Mesenchymal stem cell (in vitro differentiated cells and primary cell): ENCODE measurements around the gene ESYT2.

Experiments used
- DNase-seq: peaks from one replicate; pipeline ENCODE4 v3.0.0-alpha.2; 2013
- H2AFZ ChIP-seq: one replicate; pipeline ENCODE4 v1.6.1; 2013; ENCODE audit warnings: low read depth, mild to moderate bottlenecking, control low read depth, inconsistent platforms, low read length, moderate library complexity
- H2AK5ac ChIP-seq: 2 replicates; pipeline ENCODE4 v1.6.1; 2013; ENCODE audit warnings: low read length, moderate library complexity, mild to moderate bottlenecking, inconsistent platforms; ENCODE audit not compliant: severe bottlenecking
- H2BK120ac ChIP-seq: one replicate; pipeline ENCODE4 v1.6.1; 2013; ENCODE audit warnings: low read depth, mild to moderate bottlenecking, inconsistent platforms, low read length, moderate library complexity
- H2BK12ac ChIP-seq, 2 experiments: one replicate each; pipeline ENCODE4 v1.6.1; 2013; ENCODE audit warnings: inconsistent platforms in 2 of 2, low read length in 2 of 2, mild to moderate bottlenecking in 2 of 2, moderate library complexity in 2 of 2, control low read depth in 1 of 2
- H2BK15ac ChIP-seq: one replicate; pipeline ENCODE4 v1.6.1; 2013; ENCODE audit warnings: mild to moderate bottlenecking, low read depth, inconsistent platforms; ENCODE audit not compliant: poor library complexity, severe bottlenecking
- H2BK5ac ChIP-seq: 2 replicates; pipeline ENCODE4 v1.6.1; 2013; ENCODE audit warnings: low read depth, mild to moderate bottlenecking, low read length, control low read depth, inconsistent platforms; ENCODE audit not compliant: poor library complexity, severe bottlenecking
- H3K14ac ChIP-seq, 2 experiments: one replicate each; pipeline ENCODE4 v1.6.1; 2013; ENCODE audit warnings: inconsistent platforms in 2 of 2, low read length in 2 of 2, control low read depth in 1 of 2, mild to moderate bottlenecking in 1 of 2, moderate library complexity in 1 of 2
- H3K18ac ChIP-seq, 2 experiments: one replicate each; pipeline ENCODE4 v1.6.1; 2013; ENCODE audit warnings: inconsistent platforms in 2 of 2, low read length in 2 of 2, control low read depth in 1 of 2, low read depth in 1 of 2, mild to moderate bottlenecking in 1 of 2
- H3K23ac ChIP-seq, 2 experiments: one replicate each; pipeline ENCODE4 v1.6.1; 2013; ENCODE audit warnings: inconsistent platforms in 2 of 2, low read length in 2 of 2, mild to moderate bottlenecking in 2 of 2, moderate library complexity in 2 of 2, control low read depth in 1 of 2
- H3K27ac ChIP-seq: 2 replicates; pipeline ENCODE4 v1.5.1; 2013; ENCODE audit warnings: mild to moderate bottlenecking, moderate library complexity, low read length, control low read depth, inconsistent platforms; ENCODE audit not compliant: poor library complexity, severe bottlenecking
- H3K27me3 ChIP-seq, 2 experiments: 2 replicates each; pipeline versions ENCODE4 v1.6.1 to v1.7.0; 2013; ENCODE audit warnings: low read length in 2 of 2, mild to moderate bottlenecking in 2 of 2, moderate library complexity in 2 of 2, control low read depth in 1 of 2, inconsistent platforms in 1 of 2; ENCODE audit not compliant: control insufficient read depth in 1 of 2, insufficient read depth in 1 of 2
- H3K36me3 ChIP-seq, 2 experiments: 2 replicates each; pipeline versions ENCODE4 v1.6.1 to v1.7.0; 2013; ENCODE audit warnings: low read length in 2 of 2, control low read depth in 1 of 2, inconsistent platforms in 1 of 2, low read depth in 1 of 2, mild to moderate bottlenecking in 1 of 2; ENCODE audit not compliant: insufficient read depth in 2 of 2, control insufficient read depth in 1 of 2
- H3K4ac ChIP-seq, 2 experiments: one replicate each; pipeline ENCODE4 v1.6.1; 2013; ENCODE audit warnings: inconsistent platforms in 2 of 2, low read length in 2 of 2, mild to moderate bottlenecking in 2 of 2, moderate library complexity in 2 of 2, control low read depth in 1 of 2, low read depth in 1 of 2
- H3K4me1 ChIP-seq: 2 replicates; pipeline ENCODE4 v1.6.1; 2013; ENCODE audit warnings: low read depth, low read length, control low read depth; ENCODE audit not compliant: control insufficient read depth, insufficient read depth
- H3K4me2 ChIP-seq: 2 replicates; pipeline ENCODE4 v1.6.1; 2013; ENCODE audit warnings: low read length, mild to moderate bottlenecking, inconsistent platforms; ENCODE audit not compliant: poor library complexity, severe bottlenecking
- H3K4me3 ChIP-seq, 2 experiments: 2 replicates each; pipeline versions ENCODE4 v1.5.1 to v1.7.0; 2013; ENCODE audit warnings: low read length in 2 of 2, mild to moderate bottlenecking in 2 of 2, control low read depth in 1 of 2, low read depth in 1 of 2; ENCODE audit not compliant: insufficient read depth in 1 of 2
- H3K79me1 ChIP-seq: replicated peaks from 2 replicates; pipeline ENCODE4 v1.6.1; 2013; ENCODE audit warnings: mild to moderate bottlenecking, control low read depth, low read length, inconsistent platforms; ENCODE audit not compliant: poor library complexity, severe bottlenecking
- H3K9ac ChIP-seq: 2 replicates; pipeline ENCODE4 v1.7.0; 2013; ENCODE audit warnings: mild to moderate bottlenecking, low read length, moderate library complexity
- H3K9me3 ChIP-seq: 2 replicates; pipeline ENCODE4 v1.7.0; 2013; ENCODE audit warnings: mild to moderate bottlenecking, low read length; ENCODE audit not compliant: control insufficient read depth
- H4K8ac ChIP-seq: one replicate; pipeline ENCODE4 v1.6.1; 2013; ENCODE audit warnings: inconsistent platforms, mild to moderate bottlenecking, low read length, moderate library complexity
- H4K91ac ChIP-seq: one replicate; pipeline ENCODE4 v1.6.1; 2013; ENCODE audit warnings: mild to moderate bottlenecking, low read length, inconsistent platforms
- WGBS: methylation state at CpG from one replicate; pipeline ENCODE4 v1.1.7; 2013; ENCODE audit warnings: mixed read lengths; 5-methylcytosine and 5-hydroxymethylcytosine counted together

ESYT2 gene

DNA sequence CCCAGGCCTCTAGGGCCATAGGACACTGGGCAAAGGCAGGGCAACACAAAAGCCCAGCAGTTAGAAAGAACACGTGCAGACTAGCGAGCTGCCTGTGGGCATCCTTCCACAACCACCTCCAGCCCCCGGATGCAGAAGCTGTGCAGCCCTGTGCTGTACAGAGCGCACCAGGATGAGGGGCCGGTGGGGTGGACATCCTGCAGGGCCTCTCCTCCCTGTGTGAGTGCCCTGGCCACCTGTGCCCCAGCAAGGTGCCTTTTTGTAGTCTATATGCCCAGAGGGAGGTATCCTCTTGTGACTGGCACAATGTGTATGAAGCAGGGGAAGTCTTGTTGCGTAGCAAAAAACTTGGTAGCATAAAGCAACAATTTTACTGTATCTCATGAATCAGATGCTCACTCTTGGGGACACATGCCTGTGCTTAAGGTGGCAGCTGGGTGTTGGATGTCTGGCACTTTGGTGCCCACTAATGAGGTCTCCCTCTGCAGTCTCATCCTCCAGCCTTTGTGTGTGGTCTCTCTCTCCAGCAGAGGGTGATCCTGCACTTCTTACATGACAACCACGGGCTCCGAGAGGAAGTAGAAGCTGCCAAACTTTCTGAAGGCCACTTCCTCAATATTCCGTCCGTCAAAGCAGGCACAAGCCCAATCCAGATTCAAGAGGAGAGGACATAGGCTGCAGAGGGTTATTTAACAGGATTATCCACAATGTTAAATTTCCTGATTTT lies 133.4 kb downstream of the ESYT2 start:
- Histone ChIP-seq H3K79me1 (peaks cover 30% of the 10 kb centered on the region), H3K9ac (peak overlapping the region; percentile 62), H3K4me1 (no peaks in the 10 kb centered on the region), H3K27me3 (no peaks in the 10 kb centered on the region), H2BK120ac (no peak overlapping the region), H4K91ac (no peak overlapping the region), H3K4ac (no peak overlapping the region), H2BK15ac (no peak overlapping the region), H2AK5ac (no peak overlapping the region), H3K23ac (no peak overlapping the region), H3K4me2 (no peak overlapping the region), H3K4me3 (no peak overlapping the region), H3K27ac (no peak overlapping the region), H2BK12ac (peak overlapping the region in 1 of 2 experiments; percentile 54), H4K8ac (peak overlapping the region; percentile 8), H3K18ac (no peak overlapping the region), H2AFZ (no peak overlapping the region), H3K36me3 (peaks cover 0 to 5% of the 10 kb centered on the region in 2 experiments), H3K14ac (no peak overlapping the region), H3K9me3 (no peaks in the 10 kb centered on the region), H2BK5ac (no peak overlapping the region)
- over 99% methylated on average over 6 of the region's 10 CpGs for WGBS
- DNase-seq, result peak; percentile 84

GRCh38 chr7:158695056-158695455 lies 134.3 kb downstream of the ESYT2 start:
- no peak for DNase-seq
- no peak overlapping the region for H2BK15ac ChIP-seq
- no peak overlapping the region for H2AFZ ChIP-seq
- H3K27ac ChIP-seq, result no peak overlapping the region
- H2BK120ac ChIP-seq, result no peak overlapping the region
- H3K79me1 ChIP-seq, result peaks cover 28% of the 10 kb centered on the region
- H3K36me3 ChIP-seq, result peaks cover 4 to 5% of the 10 kb centered on the region in 2 experiments
- no peak overlapping the region for H3K4ac ChIP-seq
- no peak overlapping the region for H2AK5ac ChIP-seq
- H3K4me3 ChIP-seq, result no peak overlapping the region
- no peaks in the 10 kb centered on the region for H3K4me1 ChIP-seq
- no peak overlapping the region for H2BK12ac ChIP-seq
- no peak overlapping the region for H3K9ac ChIP-seq
- no peak overlapping the region for H2BK5ac ChIP-seq
- H3K18ac ChIP-seq, result no peak overlapping the region
- peak overlapping the region in 1 of 2 experiments; percentile 40 for H3K23ac ChIP-seq
- H3K4me2 ChIP-seq, result no peak overlapping the region
- H3K14ac ChIP-seq, result no peak overlapping the region
- WGBS, result 65% methylated on average over 3 of the region's 3 CpGs
- H3K9me3 ChIP-seq, result no peaks in the 10 kb centered on the region
- H3K27me3 ChIP-seq, result no peaks in the 10 kb centered on the region
- no peak overlapping the region for H4K91ac ChIP-seq
- no peak overlapping the region for H4K8ac ChIP-seq

- WGBS, result 97% methylated on average over 6 of the region's 6 CpGs
Observed at GRCh38 chr7:158694650-158695049, 134.7 kb downstream of the ESYT2 start.

GRCh38 chr7:158689488-158689887 lies 139.8 kb downstream of the ESYT2 start:
- Histone ChIP-seq H4K8ac (no peak overlapping the region), H3K23ac (no peak overlapping the region), H3K79me1 (peaks cover 12% of the 10 kb centered on the region), H3K27me3 (no peaks in the 10 kb centered on the region), H3K9me3 (no peaks in the 10 kb centered on the region), H3K14ac (no peak overlapping the region), H2AFZ (no peak overlapping the region), H3K4ac (no peak overlapping the region), H2BK12ac (no peak overlapping the region), H3K18ac (no peak overlapping the region), H3K9ac (no peak overlapping the region), H3K4me3 (no peak overlapping the region), H2BK5ac (no peak overlapping the region), H3K4me2 (no peak overlapping the region), H2AK5ac (no peak overlapping the region), H3K36me3 (peaks cover 3 to 33% of the 10 kb centered on the region in 2 experiments), H2BK120ac (no peak overlapping the region), H3K4me1 (peaks cover 8% of the 10 kb centered on the region), H4K91ac (no peak overlapping the region), H2BK15ac (no peak overlapping the region), H3K27ac (no peak overlapping the region)
- 100% methylated on average over 2 of the region's 2 CpGs for WGBS
- no peak for DNase-seq

More at GRCh38 chr7:158694650-158695049, 134.7 kb downstream of the ESYT2 start:
- peaks cover 5 to 6% of the 10 kb centered on the region in 2 experiments for H3K36me3 ChIP-seq
- no peak overlapping the region for H3K18ac ChIP-seq
- no peaks in the 10 kb centered on the region for H3K9me3 ChIP-seq
- H3K27me3 ChIP-seq, result no peaks in the 10 kb centered on the region
- no peaks in the 10 kb centered on the region for H3K4me1 ChIP-seq
- no peak overlapping the region for H3K9ac ChIP-seq
- H2BK12ac ChIP-seq, result no peak overlapping the region
- H3K14ac ChIP-seq, result no peak overlapping the region
- H3K79me1 ChIP-seq, result peaks cover 28% of the 10 kb centered on the region
- DNase-seq, result no peak
- H4K91ac ChIP-seq, result no peak overlapping the region
- H4K8ac ChIP-seq, result no peak overlapping the region
- H2BK5ac ChIP-seq, result no peak overlapping the region
- no peak overlapping the region for H2AFZ ChIP-seq
- no peak overlapping the region for H3K4me2 ChIP-seq
- H3K4ac ChIP-seq, result no peak overlapping the region
- H3K23ac ChIP-seq, result no peak overlapping the region
- H2BK15ac ChIP-seq, result no peak overlapping the region
- H3K4me3 ChIP-seq, result no peak overlapping the region
- no peak overlapping the region for H2AK5ac ChIP-seq
- H2BK120ac ChIP-seq, result no peak overlapping the region
- H3K27ac ChIP-seq, result no peak overlapping the region
